IPS-15b (cell line): ENCODE data around the gene SNX27.
A peak's percentile ranks its signal among the peaks of the same experiment; 100 is the strongest.
"Not testable (repeated sequence)": the region's sequence is repeated elsewhere in the genome, so short reads cannot be mapped to it uniquely, and the experiment has no call there.

Experiments used
- H3K27me3 ChIP-seq: one replicate; pipeline ENCODE4 v1.6.1; 2013; ENCODE audit warnings: low read length; ENCODE audit not compliant: control insufficient read depth, insufficient read depth
- H3K36me3 ChIP-seq: one replicate; pipeline ENCODE4 v1.6.1; 2013; ENCODE audit warnings: low read length; ENCODE audit not compliant: control insufficient read depth, insufficient read depth
- H3K4me1 ChIP-seq: one replicate; pipeline ENCODE4 v1.6.1; 2013; ENCODE audit warnings: mild to moderate bottlenecking, low read length; ENCODE audit not compliant: control insufficient read depth, insufficient read depth
- H3K4me3 ChIP-seq: one replicate; pipeline ENCODE4 v1.5.1; 2013; ENCODE audit warnings: low read depth, low read length
- H3K9ac ChIP-seq: one replicate; pipeline ENCODE4 v1.6.1; 2013; ENCODE audit warnings: low read depth, mild to moderate bottlenecking, low read length
- H3K9me3 ChIP-seq: one replicate; pipeline ENCODE4 v1.6.1; 2013; ENCODE audit warnings: mild to moderate bottlenecking, low read length; ENCODE audit not compliant: control insufficient read depth, insufficient read depth

Gene SNX27

DNA sequence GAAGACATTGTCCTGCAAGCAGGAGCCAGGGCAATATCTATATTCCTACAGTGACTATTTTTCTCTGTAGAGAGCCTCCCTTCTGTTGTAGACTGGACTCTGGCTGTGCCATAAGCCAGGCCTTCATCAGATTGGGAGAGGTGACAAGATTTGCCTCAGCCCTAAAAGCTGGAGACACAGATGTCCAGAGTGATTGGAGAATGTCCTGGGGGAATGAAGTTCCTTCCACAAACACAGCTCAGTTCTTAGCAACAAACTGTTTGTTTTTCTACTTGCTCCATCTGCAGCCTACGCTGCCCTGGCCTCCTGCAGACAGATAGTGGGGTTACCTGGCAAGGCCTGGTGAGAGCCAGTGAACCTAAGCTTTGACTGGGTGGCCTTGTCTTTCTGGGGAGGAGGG is 29.9 kb upstream of the SNX27 start:
- Histone ChIP-seq H3K9ac (no peak overlapping the region), H3K4me1 (peaks cover 2% of the 10 kb centered on the region), H3K9me3 (no peaks in the 10 kb centered on the region), H3K27me3 (no peaks in the 10 kb centered on the region), H3K4me3 (no peak overlapping the region), H3K36me3 (peaks cover 5% of the 10 kb centered on the region)

DNA sequence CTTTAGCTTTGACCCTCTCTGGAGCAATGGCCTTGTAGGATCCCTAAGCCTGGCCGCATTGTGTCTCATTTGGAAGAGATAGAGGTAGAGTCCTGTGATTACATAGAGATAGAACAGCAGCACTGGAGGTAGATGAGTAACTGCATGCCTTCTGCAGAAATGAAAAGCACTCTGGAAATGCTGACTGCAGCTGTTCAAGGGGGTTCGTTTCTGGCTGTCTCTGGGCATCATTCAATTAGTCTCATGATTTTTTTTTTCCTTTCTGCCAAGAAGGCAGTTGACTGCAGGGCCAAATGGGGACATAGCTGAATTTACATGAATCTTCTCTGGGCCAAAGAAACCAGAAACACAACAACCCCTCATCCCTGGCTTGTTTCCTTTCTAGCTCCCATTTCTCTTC is 28.1 kb upstream of the SNX27 start:
- Histone ChIP-seq H3K36me3 (peaks cover 5% of the 10 kb centered on the region), H3K4me1 (peaks cover 3% of the 10 kb centered on the region), H3K27me3 (no peaks in the 10 kb centered on the region), H3K4me3 (no peak overlapping the region), H3K9ac (no peak overlapping the region), H3K9me3 (no peaks in the 10 kb centered on the region)

DNA sequence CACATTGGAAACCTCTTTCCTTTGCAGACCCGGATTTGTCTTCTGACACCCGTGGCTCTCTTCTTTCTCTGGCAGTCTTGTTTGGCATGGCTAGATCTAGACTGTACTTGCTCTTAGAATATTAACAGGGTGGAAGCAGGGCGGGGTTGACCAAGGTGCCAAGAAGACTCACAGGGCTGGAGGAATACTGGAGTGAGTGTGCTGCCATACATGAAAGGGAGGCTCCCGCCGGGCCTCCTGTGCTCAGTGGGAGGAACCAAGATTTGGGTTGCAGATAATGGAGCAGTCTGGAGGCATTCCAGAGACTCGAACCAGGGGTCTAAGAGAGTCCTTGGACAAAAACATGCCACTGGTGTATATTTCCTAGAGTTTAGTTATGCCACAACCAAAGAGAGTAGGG is 27.6 kb upstream of the SNX27 start:
- no peaks in the 10 kb centered on the region for H3K9me3 ChIP-seq
- no peak overlapping the region for H3K4me3 ChIP-seq
- H3K9ac ChIP-seq: no peak overlapping the region
- H3K36me3 ChIP-seq: peaks cover 5% of the 10 kb centered on the region
- no peaks in the 10 kb centered on the region for H3K27me3 ChIP-seq
- peaks cover 3% of the 10 kb centered on the region for H3K4me1 ChIP-seq

DNA sequence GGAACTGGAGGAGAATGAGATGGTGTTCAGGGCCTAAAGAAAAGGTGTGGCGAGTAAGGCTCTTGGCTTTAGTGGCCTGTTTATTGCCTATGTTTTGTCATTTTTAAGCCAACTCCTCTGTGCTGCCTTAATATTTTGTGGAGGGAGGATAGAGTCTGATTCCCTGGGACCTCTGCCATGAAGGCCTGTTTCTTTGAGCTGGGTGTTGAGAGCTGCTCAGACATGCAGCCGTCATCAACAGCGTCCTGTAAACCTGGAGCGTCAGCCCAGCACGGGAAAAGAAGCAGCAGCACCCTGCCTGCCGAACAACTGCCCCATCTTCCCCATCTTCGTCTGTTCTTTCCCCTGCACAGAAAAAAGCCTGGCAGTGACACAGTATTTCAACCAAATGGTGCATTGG is 27.1 kb upstream of the SNX27 start:
- Histone ChIP-seq H3K4me1 (peaks cover 3% of the 10 kb centered on the region), H3K9ac (no peak overlapping the region), H3K9me3 (no peaks in the 10 kb centered on the region), H3K4me3 (no peak overlapping the region), H3K36me3 (peaks cover 5% of the 10 kb centered on the region), H3K27me3 (no peaks in the 10 kb centered on the region)

DNA sequence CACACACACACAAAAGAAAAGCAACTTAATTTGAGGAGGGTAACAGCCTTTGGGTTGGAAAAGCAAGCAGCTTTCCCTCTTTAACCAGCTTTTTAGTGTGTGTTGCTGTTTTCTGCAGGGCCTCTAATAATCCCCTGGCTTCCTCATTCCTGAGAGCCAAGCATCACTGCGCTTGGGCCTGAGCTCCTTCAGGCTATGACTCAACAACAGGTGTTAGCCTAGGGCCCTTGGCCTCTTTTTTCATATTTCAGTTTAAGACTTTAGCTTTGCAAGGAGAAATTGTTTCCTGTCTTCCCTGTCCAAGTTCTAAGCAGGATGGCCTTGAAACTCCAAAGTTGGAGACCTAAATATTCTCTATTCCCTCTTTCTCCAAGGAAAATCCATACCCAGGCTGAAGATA is 26.2 kb upstream of the SNX27 start:
- no peak overlapping the region for H3K4me3 ChIP-seq
- peaks cover 5% of the 10 kb centered on the region for H3K36me3 ChIP-seq
- H3K9me3 ChIP-seq: no peaks in the 10 kb centered on the region
- H3K4me1 ChIP-seq: peaks cover 3% of the 10 kb centered on the region
- H3K9ac ChIP-seq: no peak overlapping the region
- no peaks in the 10 kb centered on the region for H3K27me3 ChIP-seq

DNA sequence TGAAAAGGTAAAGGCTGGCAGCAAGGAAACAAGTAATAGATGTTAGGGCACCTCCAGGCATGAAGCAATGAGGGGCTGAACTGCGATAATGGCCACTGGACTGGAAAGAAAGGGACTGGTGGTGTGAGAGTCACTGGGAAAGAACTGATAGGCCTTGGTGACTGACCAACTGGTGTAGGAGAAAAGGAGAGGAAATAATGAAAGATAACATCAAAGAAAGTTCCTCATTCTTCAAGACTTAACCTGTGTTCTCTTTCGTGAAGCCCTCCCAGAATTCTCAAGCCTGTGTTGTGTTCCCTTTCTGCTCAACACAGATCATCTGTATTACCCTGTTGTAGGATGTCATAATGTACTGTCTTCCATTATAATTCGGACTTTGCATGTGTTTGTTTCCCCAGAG is 20.9 kb upstream of the SNX27 start:
- Histone ChIP-seq H3K27me3 (no peaks in the 10 kb centered on the region), H3K4me3 (no peak overlapping the region), H3K9me3 (no peaks in the 10 kb centered on the region), H3K4me1 (peaks cover 3% of the 10 kb centered on the region), H3K36me3 (no peaks in the 10 kb centered on the region), H3K9ac (no peak overlapping the region)

DNA sequence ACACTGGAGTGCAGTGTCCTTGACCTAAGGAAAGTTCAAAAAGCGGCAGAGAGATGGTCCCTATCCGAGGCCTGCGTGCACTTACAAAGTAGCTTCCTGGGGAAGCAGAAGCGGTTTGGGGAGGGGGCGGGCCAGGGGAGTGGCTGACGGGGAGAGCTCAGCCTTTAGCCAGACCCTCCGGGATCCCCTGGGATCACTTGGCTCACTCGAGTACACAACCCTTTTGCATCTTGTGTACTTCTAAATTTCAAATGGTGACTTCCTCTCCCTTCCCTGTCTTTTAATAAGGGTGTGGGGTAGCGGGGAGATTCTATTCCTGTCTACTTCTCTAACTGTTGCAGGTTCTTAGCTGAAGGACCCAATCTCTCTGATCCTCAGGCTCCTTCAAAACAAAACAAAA is 18.1 kb upstream of the SNX27 start:
- no peaks in the 10 kb centered on the region for H3K36me3 ChIP-seq
- no peak overlapping the region for H3K9ac ChIP-seq
- peak overlapping the region; percentile 52 for H3K4me3 ChIP-seq
- no peaks in the 10 kb centered on the region for H3K9me3 ChIP-seq
- no peaks in the 10 kb centered on the region for H3K4me1 ChIP-seq
- no peaks in the 10 kb centered on the region for H3K27me3 ChIP-seq

DNA sequence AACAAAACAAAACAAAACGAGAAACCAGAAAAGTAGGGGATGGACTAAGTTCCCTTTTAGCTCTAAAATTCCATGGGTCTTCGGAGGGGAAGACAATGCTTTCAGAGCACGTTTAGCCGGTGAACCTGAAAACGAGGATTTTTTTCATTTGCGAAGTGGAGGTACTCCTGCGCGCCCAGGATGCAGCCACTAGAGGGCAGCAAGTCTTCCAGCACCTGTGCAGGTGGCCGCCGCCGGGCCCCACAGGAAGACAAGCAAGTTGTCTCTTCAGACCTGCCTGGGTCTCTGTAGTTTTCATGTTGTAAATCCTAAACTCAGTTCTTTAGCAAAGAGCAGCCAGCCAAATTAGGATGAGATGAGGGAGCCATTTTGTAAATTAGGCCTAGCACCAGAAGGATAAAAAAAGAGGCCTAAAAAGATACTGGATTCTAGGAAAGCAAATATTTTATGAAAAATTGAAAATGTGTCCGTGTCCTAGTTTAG is 17.7 kb upstream of the SNX27 start:
- Histone ChIP-seq H3K9me3 (no peaks in the 10 kb centered on the region), H3K36me3 (no peaks in the 10 kb centered on the region), H3K9ac (no peak overlapping the region), H3K27me3 (no peaks in the 10 kb centered on the region), H3K4me1 (no peaks in the 10 kb centered on the region), H3K4me3 (peak overlapping the region; percentile 52)

DNA sequence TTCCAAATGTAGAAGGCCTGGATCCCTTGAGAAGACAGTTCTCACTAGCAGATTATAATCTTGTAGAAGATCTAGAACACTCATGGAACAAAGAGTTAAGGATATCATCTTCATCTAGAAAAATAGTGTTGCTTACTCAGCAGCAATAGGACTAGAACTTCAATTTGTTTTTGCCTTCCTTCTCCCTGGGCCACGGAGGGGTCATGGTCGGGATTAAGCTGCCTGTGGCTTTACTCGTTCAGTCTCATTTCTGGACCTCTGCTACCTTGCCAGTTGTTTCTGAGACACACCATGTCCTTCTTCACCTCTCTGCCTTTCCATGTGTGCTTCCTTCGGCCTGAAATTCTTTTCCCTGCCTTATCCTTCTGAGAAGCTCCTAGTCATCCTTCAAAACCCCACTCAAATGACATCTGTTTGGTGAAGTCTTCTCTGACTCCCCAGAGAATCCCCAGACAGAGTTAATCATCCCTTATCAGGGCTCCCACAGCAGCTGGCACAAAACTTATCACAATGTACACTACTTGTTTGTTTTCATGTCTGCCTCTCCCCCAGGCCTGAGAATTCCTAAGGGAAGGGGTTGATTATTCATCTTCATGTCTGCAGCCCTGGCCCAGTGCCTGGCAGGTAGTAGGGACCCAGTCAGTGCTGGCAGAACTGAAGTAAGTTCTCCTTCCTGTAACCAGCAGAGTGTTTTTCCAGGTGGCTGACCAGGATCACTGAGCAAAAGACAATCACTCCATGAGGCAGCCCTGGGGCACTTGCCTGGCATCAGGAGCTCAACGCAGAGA is 15.5 kb upstream of the SNX27 start:
- Histone ChIP-seq H3K9me3 (no peaks in the 10 kb centered on the region), H3K27me3 (no peaks in the 10 kb centered on the region), H3K36me3 (no peaks in the 10 kb centered on the region), H3K9ac (no peak overlapping the region), H3K4me1 (no peaks in the 10 kb centered on the region), H3K4me3 (no peak overlapping the region)

DNA sequence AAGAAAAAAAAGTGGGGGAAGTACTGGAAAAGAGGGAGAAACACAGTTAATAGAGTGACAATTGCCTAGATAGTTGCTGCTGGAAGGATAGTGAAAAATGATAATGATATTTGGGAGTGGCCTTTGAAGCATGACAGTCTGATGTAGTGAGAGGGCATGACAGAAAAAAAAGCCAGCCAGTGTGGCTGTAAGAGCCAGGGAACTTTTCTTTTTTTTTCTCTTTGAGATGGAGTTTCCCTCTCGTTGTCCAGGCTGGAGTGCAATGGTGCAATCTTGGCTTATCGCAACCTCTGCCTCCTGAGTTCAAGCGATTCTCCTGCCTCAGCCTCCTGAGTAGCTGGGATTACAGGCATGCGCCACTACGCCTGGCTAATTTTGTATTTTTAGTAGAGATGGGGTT is 9.3 kb upstream of the SNX27 start:
- not testable (repeated sequence) for H3K4me3 ChIP-seq, H3K9ac ChIP-seq, H3K9me3 ChIP-seq, H3K27me3 ChIP-seq, H3K4me1 ChIP-seq, H3K36me3 ChIP-seq

DNA sequence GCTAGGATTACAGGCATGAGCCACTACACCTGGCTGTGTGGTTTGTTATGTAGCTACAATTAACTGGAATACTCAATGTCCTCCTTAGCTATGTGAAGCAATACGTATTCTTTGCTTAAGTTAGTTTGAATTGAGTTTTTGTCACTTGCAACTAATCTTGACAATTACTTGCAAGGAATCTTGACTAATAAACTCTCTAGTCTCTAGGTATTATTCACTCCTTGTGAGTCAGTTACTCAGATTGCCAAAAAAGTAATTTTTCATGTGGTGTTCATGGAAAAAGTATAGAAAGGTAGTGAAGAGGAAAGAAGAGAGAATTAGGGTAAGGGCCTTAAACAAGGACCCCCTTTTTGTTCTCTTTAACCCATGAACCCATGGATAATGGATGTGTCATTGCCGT is 7.6 kb upstream of the SNX27 start:
- Histone ChIP-seq H3K36me3 (no peaks in the 10 kb centered on the region), H3K9me3 (no peaks in the 10 kb centered on the region), H3K4me1 (no peaks in the 10 kb centered on the region), H3K4me3 (no peak overlapping the region), H3K27me3 (no peaks in the 10 kb centered on the region), H3K9ac (no peak overlapping the region)

DNA sequence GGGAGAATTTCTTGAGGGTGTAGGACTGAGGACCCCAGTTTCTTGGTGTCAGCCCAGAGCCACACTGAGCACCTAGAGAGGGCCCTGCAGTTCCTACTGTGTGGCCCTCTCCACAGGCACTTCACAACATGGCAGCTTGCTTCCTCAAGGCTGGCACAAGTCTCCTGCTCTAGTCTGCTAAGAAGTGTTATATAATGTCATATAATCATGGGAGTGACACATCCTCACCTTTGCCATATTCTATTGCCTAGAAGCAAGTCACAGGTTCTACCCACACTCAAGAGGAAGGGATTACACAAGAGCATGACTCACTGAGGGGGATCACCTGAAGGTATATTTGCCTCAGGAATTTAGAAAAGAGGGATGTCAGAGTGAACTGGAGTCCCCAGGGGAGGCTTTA is 5.5 kb upstream of the SNX27 start:
- Histone ChIP-seq H3K9me3 (no peaks in the 10 kb centered on the region), H3K36me3 (no peaks in the 10 kb centered on the region), H3K27me3 (no peaks in the 10 kb centered on the region), H3K9ac (no peak overlapping the region), H3K4me3 (no peak overlapping the region), H3K4me1 (no peaks in the 10 kb centered on the region)
